ENCODE measurements around the gene ACACA.

The ACACA gene

DNA sequence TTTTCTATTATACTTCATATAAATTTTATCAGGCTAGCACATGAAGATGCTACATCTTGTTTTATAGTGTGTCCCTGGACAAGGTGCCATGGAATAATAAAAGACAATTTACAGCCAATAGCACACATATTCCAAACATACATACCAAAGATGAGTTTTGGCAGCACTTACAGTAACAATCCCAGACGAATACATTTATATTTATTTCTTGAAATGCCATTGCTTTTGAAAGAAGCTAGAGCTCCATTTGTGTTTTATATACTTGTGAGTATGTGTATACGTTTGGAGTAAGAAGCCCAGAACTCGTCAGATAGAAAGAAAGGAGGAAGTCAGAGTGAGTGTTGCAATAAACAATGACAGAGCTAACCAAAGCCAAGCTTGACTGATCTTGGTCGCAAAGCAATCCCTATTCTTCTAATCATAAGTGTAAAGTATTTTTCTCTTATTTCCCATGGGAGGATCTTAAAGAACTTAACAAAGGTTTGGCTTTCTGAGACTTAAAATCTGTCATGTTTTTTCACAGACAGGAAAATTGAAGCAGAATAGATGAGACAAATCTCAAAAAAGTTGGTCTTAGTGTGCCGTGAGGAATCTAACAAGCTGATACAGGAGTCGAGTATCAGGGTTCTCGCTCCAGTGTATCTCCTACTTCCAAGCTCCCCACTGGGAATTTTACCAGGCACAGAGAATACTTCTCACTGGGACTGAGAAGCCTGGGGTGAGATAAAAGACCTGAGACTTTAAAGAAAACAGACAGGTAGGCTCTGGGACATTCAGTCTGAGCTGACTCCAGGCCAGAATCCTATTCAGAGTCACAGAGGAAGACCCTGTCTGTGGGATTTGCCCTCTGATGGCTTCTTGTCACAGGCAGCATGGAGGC is 282.5 kb downstream of the ACACA start:
- DNase-seq = no peak

DNA sequence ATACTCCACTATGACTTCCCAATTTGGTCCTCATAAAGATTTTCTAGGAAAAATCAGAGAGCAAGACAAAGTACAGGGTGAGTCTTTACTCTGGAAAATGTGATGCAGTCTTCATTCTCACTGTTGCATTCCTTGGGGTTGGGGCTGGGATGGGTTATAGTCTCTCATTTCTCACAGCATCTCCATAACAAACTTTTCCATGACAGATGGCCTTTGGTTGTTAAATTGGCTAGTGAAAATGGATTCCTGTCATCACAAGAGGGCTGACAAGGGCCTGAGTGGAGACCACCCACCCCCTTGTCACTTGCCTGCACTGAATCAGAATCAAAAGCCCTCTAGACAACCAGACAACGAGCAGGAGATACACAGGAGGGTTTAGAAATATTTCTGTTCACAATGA is 283.2 kb downstream of the ACACA start:
- DNase-seq = no peak

- no peak for DNase-seq
Observed at GRCh38 chr17:37121616-37122015, 285.0 kb downstream of the ACACA start.

DNA sequence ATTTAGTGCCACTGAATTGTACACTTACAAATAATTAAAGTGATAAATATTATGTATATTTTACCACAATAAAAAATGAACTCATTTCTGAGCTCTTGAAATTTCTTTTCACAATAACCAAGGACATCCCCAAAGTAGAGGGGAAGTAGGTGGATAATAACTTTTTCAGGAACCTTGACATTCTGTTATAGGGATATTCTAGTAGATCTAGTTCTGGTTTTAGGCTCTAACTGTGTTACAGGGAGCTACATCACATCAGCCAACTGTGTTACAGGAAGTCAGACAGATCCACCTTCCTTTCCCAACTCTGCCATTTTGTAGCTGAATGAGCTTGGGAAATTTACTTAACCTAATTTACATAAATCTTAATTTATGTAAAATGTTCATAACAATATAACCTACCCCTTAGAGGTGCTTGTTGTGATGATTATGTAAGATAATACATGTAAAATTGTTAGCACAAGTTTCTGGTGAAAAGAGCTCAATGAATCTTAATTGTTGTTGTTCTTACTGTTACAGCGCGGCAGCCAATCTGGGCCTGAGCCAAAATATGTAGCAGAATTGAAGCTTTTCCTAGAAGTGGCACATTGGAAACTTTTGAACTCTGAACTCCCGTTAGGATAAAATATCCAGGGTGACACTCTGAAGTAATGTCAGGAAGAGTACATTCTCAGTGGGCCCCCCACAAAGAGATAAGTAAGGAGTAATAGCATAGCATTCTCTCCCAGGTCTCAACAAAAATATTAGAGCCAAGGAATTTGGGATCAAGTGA is 288.1 kb downstream of the ACACA start:
- no peak for DNase-seq

GRCh38 chr17:37117373-37118142 is 289.1 kb downstream of the ACACA start:
- DNase-seq = no peak

DNA sequence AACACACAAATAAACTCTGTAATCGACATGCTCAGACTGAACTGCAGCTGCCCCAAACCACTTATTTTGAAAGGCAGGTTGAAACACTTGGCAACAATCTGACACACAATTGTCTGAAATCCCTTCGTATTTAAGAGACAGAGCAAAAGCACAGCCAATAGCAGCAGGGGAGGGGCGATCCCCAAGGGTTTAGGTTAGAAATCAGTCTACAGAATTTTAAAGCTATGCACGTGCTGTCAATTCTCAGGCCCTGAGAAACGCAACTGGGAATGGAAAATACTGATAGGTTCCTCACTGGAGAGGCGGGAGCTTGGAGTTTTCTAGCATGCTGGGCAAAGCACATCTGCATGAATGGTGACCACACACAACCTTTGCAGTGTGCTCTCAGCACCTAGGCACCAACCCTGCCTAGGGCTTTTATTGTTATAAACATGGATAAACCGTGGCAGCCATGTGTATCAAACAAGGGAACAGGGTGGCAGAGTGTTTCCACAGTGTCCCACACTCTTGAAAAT is 289.9 kb downstream of the ACACA start:
- DNase-seq = no peak

- no peak for DNase-seq
Observed at GRCh38 chr17:37111329-37111728, 295.3 kb downstream of the ACACA start.

DNA sequence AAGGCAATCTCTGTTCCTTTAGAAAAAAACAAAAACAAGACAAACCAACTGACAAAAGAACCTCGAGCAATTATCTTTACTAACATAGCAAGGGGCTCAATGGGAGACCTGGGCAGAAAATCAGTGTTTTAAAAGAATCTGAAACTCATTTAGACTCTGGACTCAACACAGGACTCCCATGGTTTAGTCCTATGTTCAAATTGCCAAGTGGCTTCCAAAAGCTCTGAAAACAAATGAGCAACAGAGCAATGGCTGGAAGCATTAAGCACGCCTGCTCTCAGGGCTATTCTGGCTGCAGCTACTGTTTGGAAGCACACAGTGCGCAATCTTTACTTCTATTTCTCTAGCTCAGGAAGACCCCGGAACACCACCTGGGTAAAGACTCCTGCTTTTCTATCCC is 295.9 kb downstream of the ACACA start:
- DNase-seq = no peak

- no peak for DNase-seq
Observed at GRCh38 chr17:37109731-37110710, 296.6 kb downstream of the ACACA start.

DNA sequence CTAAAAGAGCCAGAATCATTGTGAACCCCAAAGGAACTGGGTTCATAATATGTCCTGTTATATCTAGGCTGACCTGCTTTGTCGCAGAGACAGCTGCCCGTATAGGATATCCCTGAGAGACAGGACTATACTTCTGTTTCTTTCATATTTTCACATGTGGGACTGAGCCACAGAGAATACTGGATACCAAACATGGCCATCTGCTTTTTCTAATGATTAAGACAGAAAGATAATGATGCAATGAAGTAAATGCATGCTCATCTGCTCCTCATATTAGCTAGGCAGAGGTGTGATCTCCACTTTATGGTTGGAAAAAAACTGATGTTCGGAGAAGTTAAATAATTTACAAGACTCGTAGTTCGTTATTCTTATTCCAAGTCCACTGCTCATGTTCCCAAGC is 297.5 kb downstream of the ACACA start:
- no peak for DNase-seq

DNA sequence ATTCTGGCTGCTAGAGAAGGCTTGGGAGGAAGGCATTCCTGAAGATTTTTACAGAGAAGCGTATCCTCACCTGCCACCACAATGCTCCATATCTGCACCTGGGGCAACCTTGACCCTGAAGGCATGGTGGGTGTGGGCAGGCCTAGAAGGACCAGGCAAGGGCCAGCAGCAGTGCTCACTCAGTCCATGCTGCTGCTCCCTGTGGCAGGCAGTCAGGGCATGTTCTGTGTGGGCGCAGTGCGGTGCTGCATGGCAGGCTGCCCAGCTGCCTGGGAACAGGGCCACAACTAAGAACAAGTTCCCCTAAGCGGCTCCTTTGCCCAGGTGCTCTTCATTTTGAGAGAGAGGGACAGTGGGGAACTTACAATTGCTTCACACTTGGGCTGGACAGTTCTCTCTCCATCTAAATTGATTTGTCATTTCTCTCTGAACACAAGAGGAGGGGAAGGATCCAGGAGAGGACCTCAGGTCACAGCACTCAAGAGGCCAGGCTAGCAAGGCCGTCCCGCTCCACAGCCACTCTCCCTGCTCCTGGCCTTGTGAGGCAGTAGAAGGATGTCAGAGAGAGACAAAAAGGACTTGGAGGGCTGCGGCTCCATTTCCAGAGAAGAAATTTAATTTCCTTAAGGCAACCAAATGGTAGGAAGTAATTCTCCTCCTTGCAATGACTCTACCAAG is 299.1 kb downstream of the ACACA start:
- no peak for DNase-seq

DNA sequence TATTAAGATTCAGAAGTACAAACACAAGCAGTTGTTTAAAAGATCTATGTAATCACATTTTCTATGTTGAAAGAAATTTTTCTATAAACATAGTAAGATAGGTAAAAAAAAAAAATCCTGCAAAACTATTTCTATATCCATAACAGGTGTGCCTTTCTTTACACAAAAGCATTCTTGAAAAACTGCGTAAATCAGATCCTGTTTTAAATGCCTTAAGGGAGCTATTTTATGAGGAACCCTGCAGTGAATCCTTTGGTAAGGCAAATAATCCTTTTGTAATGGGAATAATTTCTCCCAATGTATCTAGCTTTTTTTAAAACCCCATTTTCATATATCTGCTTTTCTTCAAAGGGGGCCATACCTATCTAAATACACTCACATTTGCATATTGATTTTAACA is 300.6 kb downstream of the ACACA start:
- DNase-seq = no peak

DNA sequence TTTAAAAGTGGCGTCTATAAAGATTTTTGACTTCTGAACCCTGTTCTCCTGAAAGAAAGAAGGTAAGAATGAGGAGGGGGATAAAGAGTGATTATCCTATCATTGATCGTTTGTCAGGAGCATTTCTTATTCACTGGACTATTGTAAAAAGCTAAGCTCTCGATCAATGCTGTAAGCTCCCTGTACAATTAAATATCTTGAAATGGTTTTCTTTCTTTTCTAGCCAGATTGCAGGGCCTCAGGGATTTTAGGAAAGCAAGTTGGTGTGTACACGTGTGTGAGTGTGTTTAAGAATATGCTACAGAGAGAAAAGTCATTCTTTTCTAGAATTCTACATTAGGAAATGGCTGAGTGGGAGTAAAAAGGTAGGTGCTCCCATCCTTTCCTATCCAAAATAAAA is 303.4 kb downstream of the ACACA start:
- DNase-seq = no peak

GRCh38 chr17:37101306-37101705 is 305.3 kb downstream of the ACACA start:
- no peak for DNase-seq

- DNase-seq = no peak
Observed at GRCh38 chr17:37100231-37100630, 306.4 kb downstream of the ACACA start.

DNA sequence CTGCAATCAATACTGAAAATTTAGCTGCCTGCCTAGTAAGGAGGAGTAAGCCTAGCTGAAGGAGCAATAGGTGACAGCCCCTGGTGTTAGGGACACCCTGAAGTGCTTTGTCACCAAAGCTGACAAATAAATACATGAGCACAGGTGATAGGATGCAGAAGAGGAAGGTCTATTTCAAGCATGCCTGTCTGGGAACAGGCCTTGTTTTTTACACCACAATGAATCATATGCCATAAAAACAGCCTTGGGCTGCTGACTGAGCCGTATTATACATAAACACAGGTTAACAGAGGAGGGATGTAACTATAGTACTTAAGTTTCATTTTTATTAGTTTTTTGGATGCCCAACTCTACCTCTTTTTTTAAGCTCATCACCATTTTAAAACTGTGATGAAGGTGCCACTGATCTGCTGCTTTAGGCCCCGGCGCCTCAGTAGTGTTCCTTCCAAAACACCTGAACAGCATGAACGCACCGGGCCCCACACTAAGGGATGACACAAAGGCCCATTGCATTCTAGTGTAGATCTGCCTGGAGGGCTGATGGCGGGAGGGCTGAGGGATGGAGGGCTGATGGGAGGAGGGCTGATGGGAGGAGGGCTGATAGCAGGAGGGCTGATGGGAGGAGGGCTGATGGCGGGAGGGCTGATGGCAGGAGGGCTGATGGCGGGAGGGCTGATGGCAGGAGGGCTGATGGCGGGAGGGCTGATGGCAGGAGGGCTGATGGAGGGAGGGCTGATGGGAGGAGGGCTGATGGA is 307.5 kb downstream of the ACACA start:
- DNase-seq = no peak

DNA sequence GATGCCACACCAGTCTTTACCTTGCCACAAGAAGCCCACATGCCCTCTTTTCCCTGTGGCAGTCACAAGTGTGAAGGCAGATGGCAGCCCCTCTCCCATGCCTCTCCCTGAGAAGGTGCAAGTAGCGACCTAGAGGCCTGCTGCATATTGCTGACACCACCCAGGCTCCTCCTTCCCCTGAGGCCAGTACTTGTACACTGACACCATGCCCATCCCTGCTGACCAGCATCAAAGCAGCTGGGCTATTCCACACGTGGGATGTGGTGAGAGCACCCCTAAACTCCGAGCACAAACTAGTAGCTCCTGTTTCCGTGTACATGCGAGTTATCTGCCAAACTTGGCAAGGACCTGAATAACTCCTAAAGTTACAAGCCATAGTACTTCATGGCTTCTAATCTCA is 308.5 kb downstream of the ACACA start:
- no peak for DNase-seq

DNA sequence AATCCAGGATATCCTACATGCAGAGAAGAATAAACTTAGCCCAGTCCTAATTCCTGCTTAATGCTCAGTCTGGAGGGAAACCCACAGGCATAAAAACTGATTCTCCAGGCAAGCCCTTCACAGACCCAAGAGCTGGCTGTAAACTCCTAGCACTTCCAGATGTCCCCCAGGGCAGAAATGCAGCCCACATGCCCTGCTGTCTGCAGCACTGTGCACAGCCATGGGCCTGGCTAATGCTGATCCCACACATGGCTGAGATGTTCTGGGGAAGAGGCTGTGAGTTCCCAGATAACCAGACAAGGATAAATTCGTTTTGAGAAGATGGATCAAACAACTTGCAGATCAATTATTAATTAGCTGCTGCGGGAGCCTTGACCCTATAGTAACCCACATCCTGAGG is 309.5 kb downstream of the ACACA start:
- DNase-seq = no peak

DNA sequence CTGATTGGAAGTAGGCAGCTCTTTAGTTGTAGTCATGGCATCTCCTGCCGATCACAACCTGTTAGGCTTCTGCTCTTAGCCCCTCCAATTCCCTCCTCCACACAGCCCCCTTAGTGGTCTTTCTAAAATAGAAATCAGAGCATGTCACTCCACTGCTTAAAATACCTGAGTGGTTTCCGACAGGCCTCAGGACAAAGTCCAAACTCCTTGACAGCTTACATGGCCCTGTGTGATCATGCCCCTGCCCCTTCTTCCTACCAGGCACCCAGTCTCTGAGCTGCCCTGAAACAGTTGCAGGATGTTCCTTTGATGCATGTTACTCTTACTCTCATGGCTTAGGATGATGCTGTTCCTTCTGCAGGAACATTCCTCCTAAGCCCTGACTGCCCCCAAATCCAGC is 310.6 kb downstream of the ACACA start:
- DNase-seq = no peak

DNA sequence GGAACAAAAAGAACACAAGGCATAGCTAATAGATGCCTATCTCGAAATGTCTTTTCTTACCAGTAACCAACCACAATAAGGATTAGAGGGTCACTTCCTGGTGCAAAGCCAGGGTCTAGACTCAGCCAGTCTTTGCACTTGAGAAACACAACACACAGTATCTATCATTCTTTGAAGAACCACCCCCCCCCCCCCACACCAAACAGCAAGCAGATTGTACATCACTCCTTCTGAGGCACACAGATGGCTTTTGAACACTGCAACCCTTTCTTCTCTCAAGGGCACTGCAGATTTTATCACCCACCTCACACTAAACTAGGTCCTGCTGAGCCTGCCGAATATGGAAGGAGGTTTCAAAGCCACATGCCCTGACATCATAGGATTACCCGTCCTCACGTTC is 312.2 kb downstream of the ACACA start:
- DNase-seq = no peak

- DNase-seq = no peak
Observed at GRCh38 chr17:37092701-37093100, 313.9 kb downstream of the ACACA start.

All from activated naive CD4-positive, alpha-beta T cell treated with Interleukin-2 at 50 U/mL for 16 hours (primary cell).